ENCODE data around the gene SYT17.

SYT17 gene

DNA sequence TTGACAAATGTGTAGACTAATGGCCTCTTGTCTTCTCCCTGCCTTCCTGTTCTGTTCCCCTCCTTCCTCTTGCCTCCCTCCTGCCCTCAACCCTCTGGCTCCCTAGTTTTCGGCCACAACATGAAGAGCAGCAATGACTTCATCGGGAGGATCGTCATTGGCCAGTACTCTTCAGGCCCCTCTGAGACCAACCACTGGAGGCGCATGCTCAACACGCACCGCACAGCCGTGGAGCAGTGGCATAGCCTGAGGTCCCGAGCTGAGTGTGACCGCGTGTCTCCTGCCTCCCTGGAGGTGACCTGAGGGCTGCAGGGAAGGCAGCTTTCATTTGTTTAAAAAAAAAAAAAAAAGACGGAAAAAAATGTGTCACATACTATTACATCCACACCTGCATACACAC is 98.7 kb downstream of the SYT17 start:
- DNase-seq = no peak

DNA sequence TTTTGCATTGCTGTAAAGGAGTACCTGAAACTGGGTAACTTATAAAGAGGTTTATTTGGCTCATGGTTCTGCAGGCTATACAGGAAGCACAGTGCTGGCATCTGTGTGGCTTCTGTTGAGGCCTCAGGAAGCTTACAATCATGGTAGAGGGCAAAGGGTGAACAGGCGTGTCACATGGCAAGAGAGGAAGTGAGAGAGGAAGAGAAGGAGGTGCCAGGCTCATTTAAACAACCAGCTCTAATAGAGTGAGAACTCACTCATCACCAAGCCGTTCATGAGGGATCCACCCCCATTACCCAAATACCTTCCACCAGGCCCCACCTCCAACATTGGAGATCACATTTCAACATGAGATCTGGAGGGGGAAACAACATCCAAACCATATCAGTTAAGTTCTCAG is 101.1 kb downstream of the SYT17 start:
- no peak for DNase-seq

DNA sequence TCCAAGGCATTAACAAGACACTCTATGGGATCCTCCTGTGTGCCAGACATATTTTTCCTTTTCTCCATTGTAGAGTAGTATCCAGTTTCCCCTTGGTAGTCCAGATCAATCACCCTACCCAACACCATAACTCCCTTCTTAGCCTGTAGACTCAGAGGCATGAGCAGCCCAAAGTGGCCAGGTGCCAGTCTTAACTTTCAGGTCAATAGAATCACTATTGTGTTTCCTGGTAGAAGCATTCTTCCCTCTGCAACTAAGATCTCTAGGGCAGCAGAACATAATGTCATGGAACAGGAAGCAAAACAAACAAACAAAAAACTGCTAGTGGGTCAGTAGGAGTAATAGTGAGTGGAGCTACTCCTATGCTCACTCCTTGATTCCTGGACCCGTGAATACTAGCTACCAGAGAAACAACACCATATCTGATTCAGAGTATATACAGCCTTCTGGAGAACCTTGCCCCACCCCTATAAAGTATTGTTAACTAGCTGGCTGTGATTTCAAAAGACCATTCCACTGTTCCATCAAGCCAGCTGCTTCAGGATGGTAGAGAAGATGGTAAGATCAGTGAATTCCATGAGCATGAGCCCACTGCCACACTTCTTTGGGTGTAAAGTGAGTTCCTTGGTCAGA is 106.2 kb downstream of the SYT17 start:
- DNase-seq = no peak

DNA sequence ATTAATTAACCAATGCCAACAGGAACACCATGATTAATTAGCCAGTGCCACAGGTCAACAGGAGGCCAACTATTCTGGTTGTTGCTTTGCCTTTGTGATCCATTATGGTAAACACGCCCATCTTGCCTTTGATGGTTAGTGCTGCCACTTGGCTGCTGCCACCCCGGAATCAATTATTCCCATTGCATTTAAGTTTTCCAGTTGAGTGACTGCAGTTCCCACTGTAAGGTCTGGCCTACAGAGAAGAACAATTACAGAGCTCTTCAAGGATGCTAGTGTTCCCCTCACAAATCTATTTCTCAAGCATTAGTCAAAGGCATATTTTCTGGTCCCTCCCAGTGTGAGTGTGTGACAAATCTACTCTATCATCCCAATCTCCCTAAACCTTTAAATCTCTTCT is 110.4 kb downstream of the SYT17 start:
- DNase-seq = no peak

DNA sequence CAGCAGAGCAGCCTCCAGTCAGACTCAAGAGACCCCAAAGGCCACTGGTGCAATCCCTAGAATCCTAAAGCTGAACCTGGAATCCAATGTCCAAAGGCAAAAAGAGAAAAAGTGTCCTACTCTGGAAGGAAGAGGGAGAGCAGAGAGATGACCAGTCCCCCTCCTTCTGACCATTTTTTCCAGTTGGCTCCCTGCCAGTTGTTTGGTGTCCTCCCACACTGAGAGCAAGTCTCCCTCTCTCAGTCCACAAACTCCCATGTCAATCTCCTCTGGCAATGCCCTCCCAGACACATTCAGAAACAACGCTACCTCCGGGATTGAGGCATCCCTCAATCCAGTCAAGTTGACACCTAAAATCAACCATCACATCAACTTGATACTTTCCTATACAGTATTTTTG is 113.2 kb downstream of the SYT17 start:
- DNase-seq = no peak

DNA sequence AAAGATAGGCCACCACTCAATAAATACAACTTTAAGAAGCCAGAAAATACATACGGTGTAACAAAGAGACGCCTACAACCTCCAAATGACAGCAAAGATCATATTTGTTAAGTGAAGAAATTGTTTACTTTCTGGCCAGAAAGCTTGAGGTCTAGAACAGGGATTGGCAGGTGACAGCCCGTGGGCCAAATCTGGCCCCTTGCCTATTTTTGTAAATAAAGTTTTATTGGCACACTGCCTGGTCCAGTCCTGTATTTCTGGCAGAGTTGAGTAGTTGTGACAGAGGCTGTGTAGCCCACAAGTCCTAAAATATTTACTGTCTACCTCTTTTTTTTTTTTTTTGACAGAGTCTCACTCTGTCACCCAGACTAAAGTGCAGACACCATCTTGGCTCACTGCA is 114.1 kb downstream of the SYT17 start:
- DNase-seq = no peak

DNA sequence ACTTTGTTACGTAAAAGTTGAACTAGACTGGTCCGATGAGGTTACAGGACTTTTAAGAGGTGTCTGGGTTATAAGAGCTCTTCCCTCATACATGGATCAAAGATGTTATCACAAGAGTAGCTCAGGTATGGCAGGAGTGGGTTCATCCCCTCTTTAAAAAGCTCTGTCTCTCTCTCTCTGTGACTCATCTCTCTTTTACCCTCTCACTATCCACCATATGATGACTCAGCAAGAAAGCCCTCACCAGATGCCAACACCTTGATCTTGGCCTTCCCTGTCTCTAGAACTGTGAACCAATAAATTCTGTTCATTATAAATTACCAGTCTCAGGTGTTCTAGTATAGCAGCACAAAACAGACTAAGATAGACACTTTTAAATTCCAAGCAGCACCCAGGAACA is 115.6 kb downstream of the SYT17 start:
- DNase-seq = no peak

DNA sequence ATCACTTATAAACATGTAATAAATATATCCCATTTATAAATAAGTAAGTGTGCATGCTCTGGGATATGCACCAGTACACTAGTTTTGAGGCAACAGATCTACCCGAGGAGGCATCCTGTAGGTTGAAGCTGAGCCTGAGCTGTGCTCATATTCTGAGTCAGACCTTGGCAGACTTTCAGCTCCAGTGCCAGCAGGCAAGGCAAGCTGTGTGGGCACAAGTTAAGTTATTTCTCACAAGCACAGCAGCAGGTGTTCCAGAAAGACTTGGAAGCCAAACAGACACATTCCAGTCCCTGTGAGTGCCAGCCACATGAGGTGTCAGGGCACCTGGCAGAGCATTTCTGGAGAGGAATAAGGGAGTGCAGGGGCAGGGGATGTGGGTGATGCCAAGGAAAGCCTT is 116.2 kb downstream of the SYT17 start:
- no peak for DNase-seq

DNA sequence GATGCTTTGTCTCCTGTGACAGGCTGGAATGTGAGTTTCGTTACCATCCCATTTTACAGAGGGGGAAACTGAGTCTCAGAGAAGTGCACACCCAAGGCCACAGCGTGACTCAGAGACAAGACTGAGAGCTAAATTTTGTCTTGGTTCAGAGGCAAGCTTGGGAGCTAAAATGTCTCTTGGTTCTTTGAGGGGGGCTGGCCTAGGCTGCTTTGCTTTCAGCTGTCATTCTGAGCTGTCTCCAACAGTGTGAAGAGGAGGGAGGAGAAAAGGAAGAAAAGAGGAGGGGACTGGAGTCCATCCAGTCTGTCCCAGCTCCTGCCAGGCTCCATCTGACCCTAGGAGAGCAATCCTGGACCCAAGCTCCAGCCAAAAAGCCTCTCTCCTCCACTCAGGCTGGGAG is 117.4 kb downstream of the SYT17 start, which contains the start of gene CLEC19A:
CLEC19A (plus strand) TSS at position 301 of the 400 bp plus-strand sequence. CDS start 121 bp downstream, outside the sequence.
- DNase-seq = no peak

DNA sequence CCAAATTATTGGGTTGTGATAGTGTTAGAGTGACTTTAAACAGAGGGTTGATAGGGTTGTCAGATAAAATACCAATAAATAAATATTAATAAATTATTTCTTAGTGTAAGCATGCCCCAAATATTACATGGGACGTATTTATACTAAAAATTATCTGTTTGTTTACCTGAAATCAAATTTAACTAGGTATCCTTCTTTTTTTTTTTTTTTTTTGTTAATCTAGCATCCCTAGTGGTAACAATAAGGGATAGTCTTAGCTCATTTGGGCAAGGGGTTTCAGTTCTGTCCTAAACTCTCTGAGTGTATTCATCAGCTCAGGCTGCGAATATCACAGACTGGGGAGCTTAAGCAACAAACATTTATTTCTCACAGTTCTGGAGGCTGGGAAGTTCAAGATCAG is 118.8 kb downstream of the SYT17 start:
- no peak for DNase-seq

DNA sequence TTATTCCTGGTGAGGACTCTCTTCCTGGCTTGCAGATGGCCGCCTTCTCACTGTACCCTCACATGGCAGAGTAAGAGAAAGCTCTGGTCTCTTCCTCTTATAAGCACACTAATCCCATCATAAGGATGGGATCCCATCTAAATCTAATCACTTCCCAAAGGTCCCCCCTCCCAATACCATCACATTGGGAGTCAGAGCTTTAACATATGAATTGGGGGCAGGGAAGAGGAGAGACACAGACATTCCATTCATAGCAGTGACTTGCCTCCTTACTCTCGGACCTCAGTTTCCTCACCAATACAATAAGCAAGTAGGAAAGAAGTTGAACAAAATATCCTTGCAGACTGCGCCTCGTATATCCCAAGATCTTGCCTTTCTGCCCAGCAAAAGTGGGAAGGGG is 119.2 kb downstream of the SYT17 start:
- DNase-seq = no peak

DNA sequence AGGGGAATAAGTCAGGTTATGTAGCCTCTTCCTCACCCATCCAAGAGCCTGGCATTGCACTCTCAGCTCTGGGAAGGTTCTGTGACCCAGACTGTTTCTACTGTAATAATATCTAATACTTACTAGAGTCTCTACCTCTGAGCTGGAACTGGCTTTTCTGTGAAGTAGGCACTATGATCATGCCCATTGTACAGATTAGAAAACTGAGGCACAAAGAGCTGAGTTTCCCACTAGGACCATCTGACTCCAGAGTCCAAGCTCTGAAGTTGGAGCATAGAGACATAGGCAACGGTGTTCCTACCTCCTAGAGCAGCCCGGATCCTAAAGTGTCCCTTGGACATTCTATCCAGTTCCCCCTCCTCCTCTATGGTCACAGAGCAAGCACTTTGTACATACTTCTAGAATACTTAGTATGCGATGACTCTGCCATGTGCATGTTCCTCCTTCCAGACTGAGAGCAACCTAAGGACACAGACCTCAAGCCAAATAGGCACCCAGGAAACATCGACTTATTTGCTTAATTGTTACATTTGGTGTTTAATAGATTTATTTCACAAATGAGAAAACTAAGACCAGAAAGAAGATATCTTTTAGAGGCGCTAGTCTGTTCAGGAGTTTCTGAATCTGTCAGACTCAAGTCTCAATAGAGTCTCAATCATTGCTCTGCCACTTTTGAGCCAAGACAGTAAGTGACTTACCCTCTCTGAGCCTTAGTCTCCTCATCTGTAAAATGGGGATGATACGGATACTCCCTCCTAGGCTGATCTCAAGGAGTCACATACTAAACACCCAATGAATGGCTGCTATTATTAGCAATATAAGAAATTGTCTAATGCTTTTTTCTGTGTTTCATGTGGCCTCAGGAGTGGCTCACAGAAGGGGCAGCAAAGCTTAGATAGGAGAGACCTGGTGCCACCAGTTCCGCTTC is 121.1 kb downstream of the SYT17 start:
- DNase-seq = no peak

DNA sequence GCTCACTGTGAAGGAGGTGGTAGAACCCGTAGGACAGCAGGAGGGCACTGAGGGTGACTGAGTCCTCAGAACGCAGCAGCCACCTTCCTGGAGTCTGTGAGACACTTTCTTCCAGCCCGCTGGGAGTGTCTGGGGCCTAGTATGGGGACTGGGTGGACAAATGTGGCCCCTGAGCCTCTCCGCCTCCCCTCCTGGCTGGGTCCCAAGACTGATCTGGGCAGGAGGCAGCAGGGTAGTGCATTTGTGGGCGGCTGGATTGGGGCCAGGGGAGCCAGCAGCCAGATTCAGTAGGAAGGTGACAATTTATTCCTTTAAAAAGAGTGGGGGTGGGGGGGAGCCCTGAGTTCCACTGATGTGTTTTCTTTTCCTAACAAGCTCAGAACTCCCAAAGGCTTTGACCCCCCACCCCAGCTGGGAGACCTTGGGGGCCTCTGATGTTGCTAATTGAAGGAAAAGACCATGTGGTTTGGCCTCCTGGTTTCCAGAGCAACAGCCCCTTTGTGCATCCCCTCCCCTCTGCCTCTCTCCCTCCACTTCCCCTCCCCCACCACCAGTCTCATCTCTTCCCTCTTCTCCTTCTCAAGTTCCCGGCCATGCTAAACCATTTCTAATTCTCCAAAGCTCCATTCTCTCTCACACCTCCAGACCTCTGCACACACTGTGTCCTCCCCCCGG is 121.9 kb downstream of the SYT17 start:
- DNase-seq = no peak

DNA sequence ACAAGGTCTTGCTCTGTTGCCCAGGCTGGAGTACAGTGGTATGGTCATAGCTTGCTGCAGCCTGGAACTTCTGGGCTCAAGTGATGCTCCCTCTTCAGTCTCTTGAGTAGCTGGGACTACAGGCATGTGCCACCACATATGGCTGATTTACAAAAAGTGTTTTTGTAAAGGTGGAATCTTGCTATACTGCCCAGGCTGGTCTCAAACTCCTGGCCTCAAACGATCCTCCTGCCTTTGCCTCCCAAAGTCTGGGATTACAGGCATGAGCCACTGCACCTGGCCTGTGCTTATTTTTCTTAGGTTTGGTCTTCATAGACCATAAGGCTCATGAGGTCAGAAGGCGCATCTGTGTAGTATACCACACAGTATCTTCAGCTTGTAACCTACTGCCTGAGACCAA is 122.8 kb downstream of the SYT17 start:
- DNase-seq = no peak

DNA sequence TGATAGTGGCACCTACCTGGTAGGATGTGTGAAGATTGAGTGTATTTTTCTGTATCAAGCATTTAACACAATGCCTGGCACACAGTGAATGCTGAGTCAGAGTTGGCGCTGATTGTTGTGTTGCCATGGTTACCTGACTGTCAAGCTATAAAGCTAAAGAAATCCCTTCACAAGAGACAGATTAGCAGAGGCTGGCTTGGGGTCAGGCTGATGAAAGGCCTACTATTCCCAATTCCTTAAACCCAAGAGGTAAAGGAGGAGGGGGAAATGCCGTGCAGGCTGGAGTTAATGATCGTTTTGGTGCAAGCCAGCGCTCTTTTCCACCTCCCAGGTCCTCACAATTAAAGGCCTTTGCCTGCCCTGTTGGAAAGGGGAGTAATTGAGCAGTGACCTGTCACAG is 123.4 kb downstream of the SYT17 start:
- DNase-seq = no peak

DNA sequence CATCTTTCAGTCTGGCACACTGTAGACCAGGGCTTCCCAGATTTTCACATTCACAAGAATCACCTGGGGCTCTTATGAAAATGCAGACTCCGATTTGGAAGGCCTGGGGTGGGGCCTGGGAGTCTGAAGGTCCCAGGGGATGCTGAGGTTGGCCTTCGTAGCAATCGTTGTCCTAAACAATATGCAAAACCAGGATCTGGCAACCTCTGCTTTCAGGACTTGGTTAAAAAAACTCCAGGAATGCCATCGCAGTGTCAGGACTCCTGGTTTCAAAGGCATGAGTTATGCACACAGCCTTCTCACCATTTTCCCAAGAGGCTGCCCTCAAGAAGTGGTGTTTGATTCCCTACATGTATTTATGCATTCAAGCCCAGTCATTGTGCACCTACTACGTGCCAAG is 124.1 kb downstream of the SYT17 start:
- DNase-seq = no peak

DNA sequence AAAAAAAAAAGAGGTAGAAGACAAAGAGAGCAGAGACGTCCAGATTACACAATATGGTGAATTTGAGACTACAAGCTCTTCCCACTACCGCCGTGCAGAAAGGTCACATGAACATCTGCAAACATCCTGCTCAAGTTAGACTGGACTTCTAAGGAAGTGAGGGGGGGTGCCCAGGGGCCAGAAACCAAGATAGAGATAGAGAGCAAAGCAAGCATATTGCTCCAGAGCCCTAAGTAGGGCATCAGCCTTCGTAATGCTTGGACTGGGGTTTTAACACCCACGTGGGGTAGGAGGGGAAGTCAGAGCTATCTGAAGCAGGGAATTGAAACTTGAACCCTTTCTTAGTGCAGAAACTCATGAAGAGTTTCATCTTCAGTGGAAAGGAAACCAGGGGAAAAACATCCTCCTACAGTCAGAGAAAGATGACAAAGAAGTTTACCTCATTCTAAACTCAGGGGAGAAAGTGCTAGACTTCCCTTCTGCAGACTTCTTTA is 126.2 kb downstream of the SYT17 start:
- no peak for DNase-seq

DNA sequence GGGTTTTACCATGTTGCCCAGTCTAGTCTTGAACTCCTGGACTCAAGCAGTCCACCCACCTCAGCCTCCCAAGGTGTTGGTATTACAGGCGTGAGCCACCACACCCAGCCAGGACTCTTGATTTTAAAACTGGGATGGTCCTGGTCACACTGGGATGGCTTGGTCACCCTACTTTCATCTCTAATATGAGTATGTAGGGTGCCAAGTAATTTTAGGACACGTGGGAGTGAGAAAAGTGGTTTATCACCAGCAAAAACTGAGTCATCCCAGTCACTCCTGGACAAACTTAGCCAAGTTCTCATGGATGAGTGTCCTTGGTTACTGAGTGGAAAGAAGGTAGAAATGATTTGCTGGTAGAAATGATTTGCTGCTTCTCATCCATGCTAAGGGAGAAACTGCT is 127.4 kb downstream of the SYT17 start:
- DNase-seq = no peak

DNA sequence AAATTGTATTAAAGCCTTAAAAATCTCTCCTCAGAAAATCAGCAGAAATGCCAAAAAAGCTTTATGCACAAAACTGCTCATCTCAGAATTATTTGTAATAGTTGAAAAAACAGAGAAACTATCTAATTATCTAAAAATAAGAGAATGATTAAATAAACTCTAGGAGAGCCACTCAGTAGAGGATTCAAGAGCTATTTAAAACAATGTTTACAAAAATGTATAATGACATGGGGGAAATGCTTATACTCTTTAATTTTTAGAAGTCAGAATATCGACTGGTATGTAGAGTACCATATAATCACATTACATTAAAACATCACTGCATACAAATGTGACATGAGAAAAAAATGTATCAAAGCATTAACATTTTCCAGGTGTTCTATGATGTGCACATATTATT is 129.4 kb downstream of the SYT17 start:
- no peak for DNase-seq

DNA sequence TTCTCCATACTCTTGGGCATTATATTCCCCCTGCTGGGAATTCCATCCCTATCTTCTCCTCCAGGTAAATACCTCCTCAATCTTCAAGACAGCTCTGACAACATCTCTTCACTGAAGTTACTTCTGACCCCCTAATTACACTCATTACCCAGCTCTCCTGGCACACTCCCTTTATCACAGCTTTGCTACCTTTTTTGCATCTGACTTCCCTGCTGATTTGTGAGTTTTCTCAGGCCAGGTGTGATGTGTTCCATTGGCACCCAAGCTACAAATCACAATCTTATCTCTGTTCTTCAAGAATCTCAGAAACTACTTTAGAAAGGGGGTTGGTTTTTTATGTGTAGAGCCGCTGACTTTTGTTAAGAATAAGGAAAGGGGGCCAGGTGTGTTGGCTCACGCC is 131.5 kb downstream of the SYT17 start:
- no peak for DNase-seq

DNA sequence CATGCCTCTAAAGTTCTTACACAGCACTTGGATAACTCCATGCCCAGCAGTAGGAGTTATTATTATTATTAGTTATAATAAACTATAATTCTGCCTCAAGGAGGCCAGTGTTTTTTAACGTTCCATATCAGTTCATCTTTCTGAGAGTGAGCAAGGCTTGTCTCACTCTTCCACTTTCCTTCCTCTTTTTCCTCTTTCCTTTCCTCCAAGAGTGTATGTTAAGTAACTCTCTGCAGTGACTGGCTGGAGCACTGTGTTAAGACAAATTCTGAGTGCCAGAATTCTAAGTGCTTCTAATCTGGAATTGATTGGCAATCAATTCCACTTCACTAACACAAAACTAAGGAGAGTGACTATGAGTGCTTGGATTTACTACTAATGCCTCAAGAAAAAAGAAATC is 133.9 kb downstream of the SYT17 start:
- no peak for DNase-seq

DNA sequence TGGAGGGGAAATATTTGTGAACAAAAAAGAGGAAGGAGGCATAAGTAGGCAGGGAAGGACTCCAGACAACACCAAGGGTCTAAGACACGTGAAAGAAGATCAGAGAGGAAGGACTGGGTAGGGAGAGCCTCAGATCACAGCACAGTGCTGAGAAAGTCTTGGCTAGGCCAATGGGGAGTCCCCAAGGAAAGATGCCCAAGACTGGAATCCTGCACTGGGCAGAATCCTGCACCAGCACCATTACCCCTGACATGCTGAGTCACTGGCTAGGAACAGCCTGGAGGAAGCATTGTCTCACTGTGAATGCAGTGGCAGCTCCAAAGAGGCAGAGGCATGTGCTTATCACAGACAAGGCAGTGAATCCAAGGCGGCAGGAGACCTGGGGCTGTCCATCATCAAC is 136.7 kb downstream of the SYT17 start:
- no peak for DNase-seq

DNA sequence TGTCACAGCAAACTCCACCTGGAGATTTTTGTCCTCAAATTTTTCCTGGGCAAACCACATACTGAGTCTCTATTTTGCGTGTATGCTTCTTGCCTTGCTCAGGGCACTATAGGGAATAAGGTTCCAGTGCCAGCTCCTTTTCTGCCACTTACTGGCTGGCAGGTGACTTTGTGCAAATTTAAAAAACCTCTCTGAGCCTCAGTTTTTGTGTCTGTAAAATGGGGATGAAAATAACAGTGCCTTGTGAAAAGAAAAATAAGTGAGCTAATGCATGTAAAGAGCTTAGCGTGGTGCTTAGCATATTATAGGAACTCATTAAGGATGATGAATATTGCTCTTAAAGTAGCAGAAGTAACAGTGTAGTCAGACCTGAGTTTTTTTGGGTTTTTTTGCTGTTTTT is 137.4 kb downstream of the SYT17 start:
- no peak for DNase-seq

All from activated CD4-positive, alpha-beta T cell treated with anti-CD3 and anti-CD28 coated beads, Interleukin-2, amount 50 U/mL, for 4 hours (primary cell).